MM.1S (cell line): Measurements from ENCODE around the gene MALRD1.

Source experiments
- DNase-seq: peaks from one replicate; pipeline ENCODE4 v3.0.0-alpha.2; 2015
- H2AFZ ChIP-seq: fragments of 300-600 bp; sonication (generic); 2 replicates; pipeline ENCODE4 v1.6.0; 2016; ENCODE audit warnings: antibody characterized with exemption, low read length
- H3F3A ChIP-seq: fragments of 300-600 bp; sonication (generic); 2 replicates; pipeline ENCODE4 v1.6.1; 2016; ENCODE audit warnings: mild to moderate bottlenecking, antibody characterized with exemption, low read length, moderate library complexity, mixed read lengths; ENCODE audit not compliant: insufficient read depth
- H3K27ac ChIP-seq: fragments of 300-600 bp; sonication (generic); 2 replicates; pipeline ENCODE4 v1.5.1; 2016; ENCODE audit warnings: mild to moderate bottlenecking, low read length
- H3K27me3 ChIP-seq: fragments of 300-600 bp; sonication (generic); replicated peaks from 2 replicates; pipeline ENCODE4 v1.6.0; 2016; ENCODE audit warnings: low read length; ENCODE audit not compliant: insufficient read depth
- H3K36me3 ChIP-seq: fragments of 300-600 bp; sonication (generic); replicated peaks from 2 replicates; pipeline ENCODE4 v1.6.1; 2016; ENCODE audit warnings: mild to moderate bottlenecking, low read length, mixed read lengths; ENCODE audit not compliant: insufficient read depth
- H3K4me1 ChIP-seq: fragments of 300-600 bp; sonication (generic); 2 replicates; pipeline ENCODE4 v1.6.1; 2016; ENCODE audit warnings: low read length, mixed read lengths
- H3K4me2 ChIP-seq: fragments of 300-600 bp; sonication (generic); 2 replicates; pipeline ENCODE4 v1.6.0; 2016; ENCODE audit warnings: low read depth, low read length
- H3K4me3 ChIP-seq: fragments of 300-600 bp; sonication (generic); 2 replicates; pipeline ENCODE4 v1.5.1; 2016; ENCODE audit warnings: low read length, mixed read lengths
- H3K79me2 ChIP-seq: fragments of 300-600 bp; sonication (generic); 2 replicates; pipeline ENCODE4 v1.6.1; 2016; ENCODE audit warnings: mixed run types, low read length, mixed read lengths
- H3K9ac ChIP-seq: fragments of 300-600 bp; sonication (generic); 2 replicates; pipeline ENCODE4 v1.6.1; 2016; ENCODE audit warnings: low read length, mixed read lengths
- H3K9me2 ChIP-seq: fragments of 300-600 bp; sonication (generic); replicated peaks from 2 replicates; pipeline ENCODE4 v1.6.1; 2016; ENCODE audit warnings: mild to moderate bottlenecking, low read length, mixed read lengths; ENCODE audit not compliant: insufficient read depth
- H3K9me3 ChIP-seq: fragments of 300-600 bp; sonication (generic); replicated peaks from 2 replicates; pipeline ENCODE4 v1.6.1; 2016; ENCODE audit warnings: mild to moderate bottlenecking, low read length, mixed read lengths; ENCODE audit not compliant: insufficient read depth
- H4K20me1 ChIP-seq: fragments of 300-600 bp; sonication (generic); 2 replicates; pipeline ENCODE4 v1.6.1; 2016; ENCODE audit warnings: mild to moderate bottlenecking, low read length, moderate library complexity, mixed read lengths; ENCODE audit not compliant: insufficient read depth
- EZH2 ChIP-seq: fragments of 300-600 bp; sonication (generic); optimal IDR thresholded peaks from 2 replicates; pipeline ENCODE3; 2017; ENCODE audit warnings: low read depth, mild to moderate bottlenecking, antibody characterized with exemption, low read length, mixed read lengths
- EZH2phosphoT487 ChIP-seq: fragments of 300-600 bp; sonication (generic); IDR thresholded peaks from 2 replicates; pipeline ENCODE4 v1.6.1; 2018; ENCODE audit warnings: antibody characterized with exemption, low read length
- TF ChIP-seq, protein P1 (sequence below): fragments of 300-600 bp; sonication (generic); IDR thresholded peaks from 2 replicates; pipeline ENCODE4 v1.5.1; 2016; ENCODE audit warnings: antibody characterized with exemption, low read length, mixed read lengths

The MALRD1 gene

DNA sequence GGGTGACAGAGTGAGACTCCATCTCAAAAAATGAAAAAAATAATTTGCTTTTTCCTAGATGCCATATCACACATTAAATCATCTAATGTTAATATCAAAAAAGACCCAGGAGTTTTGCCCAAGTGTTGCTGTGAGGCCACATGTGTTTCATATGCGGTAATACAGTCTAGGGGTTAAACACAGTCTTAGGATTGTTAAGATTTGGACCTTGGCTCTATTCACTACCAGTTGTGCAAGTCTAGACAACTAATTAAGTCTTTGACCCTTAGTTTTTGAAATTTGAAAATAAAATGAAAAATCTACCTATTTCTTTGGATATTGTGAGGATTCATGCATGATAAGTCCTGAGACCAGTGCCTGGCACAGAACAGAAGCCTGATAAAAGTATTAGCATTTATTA is 14.9 kb upstream of the MALRD1 start:
- H3K9ac ChIP-seq = no peak overlapping the region
- H3K9me2 ChIP-seq = no peaks in the 10 kb centered on the region
- no peaks in the 10 kb centered on the region for H3K36me3 ChIP-seq
- no peaks in the 10 kb centered on the region for H3K79me2 ChIP-seq
- H3K27me3 ChIP-seq = no peaks in the 10 kb centered on the region
- H2AFZ ChIP-seq = no peak overlapping the region
- no peak for DNase-seq
- no peaks in the 10 kb centered on the region for H4K20me1 ChIP-seq
- H3K4me2 ChIP-seq = no peak overlapping the region
- H3K4me1 ChIP-seq = no peaks in the 10 kb centered on the region
- H3K9me3 ChIP-seq = no peaks in the 10 kb centered on the region
- no peak overlapping the region for H3K27ac ChIP-seq
- no peaks in the 10 kb centered on the region for H3F3A ChIP-seq
- H3K4me3 ChIP-seq = no peak overlapping the region
- TF ChIP-seq EZH2 (no peak), EZH2phosphoT487 (no peak)
- TF ChIP-seq, protein P1, sequence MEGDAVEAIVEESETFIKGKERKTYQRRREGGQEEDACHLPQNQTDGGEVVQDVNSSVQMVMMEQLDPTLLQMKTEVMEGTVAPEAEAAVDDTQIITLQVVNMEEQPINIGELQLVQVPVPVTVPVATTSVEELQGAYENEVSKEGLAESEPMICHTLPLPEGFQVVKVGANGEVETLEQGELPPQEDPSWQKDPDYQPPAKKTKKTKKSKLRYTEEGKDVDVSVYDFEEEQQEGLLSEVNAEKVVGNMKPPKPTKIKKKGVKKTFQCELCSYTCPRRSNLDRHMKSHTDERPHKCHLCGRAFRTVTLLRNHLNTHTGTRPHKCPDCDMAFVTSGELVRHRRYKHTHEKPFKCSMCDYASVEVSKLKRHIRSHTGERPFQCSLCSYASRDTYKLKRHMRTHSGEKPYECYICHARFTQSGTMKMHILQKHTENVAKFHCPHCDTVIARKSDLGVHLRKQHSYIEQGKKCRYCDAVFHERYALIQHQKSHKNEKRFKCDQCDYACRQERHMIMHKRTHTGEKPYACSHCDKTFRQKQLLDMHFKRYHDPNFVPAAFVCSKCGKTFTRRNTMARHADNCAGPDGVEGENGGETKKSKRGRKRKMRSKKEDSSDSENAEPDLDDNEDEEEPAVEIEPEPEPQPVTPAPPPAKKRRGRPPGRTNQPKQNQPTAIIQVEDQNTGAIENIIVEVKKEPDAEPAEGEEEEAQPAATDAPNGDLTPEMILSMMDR = no peak

DNA sequence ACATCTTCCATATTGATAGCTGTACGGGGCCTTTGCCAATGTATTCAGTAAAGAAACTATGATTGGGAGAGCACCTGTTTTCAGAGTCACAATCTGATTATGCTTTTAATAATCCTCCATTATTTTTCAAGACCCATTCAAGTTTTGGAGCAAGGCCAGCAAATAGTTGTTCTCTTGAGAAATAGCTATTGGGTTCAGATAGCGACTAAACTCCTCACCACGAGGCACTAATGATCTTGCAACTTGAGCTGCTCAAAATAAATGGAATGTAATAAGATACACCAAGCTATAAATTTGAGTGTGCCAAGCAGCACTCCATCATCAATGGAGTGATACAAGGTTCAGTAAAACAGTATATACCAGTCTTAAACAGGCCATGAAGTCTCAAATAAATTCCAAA is 7.4 kb upstream of the MALRD1 start:
- H3K4me3 ChIP-seq = no peak overlapping the region
- no peaks in the 10 kb centered on the region for H3F3A ChIP-seq
- no peaks in the 10 kb centered on the region for H3K9me2 ChIP-seq
- H3K4me1 ChIP-seq = no peaks in the 10 kb centered on the region
- TF ChIP-seq, protein P1 = no peak
- TF ChIP-seq EZH2 (no peak), EZH2phosphoT487 (no peak)
- no peaks in the 10 kb centered on the region for H3K9me3 ChIP-seq
- H3K36me3 ChIP-seq = no peaks in the 10 kb centered on the region
- H3K27ac ChIP-seq = no peak overlapping the region
- no peaks in the 10 kb centered on the region for H3K27me3 ChIP-seq
- DNase-seq = no peak
- no peaks in the 10 kb centered on the region for H3K79me2 ChIP-seq
- H2AFZ ChIP-seq = no peak overlapping the region
- H4K20me1 ChIP-seq = no peaks in the 10 kb centered on the region
- H3K9ac ChIP-seq = no peak overlapping the region
- no peak overlapping the region for H3K4me2 ChIP-seq

DNA sequence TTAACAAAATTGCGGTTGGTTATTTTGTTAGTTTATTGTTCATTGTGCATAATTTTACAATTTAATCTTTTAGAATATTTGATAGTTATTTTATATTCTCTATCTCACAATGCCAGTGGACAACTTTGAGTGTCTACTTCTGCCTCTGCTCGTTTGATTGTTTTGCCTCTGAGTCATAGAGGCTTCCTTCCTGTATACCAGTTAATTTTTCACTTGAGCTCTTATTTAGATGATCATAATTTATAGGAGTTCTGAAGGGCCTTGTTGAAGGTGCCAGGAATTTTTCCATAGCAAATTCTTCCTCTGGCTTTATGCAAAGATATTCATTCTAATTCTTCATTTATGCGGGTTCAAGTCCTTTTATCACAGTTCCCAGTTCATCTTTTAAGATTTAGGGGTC is 5.2 kb upstream of the MALRD1 start:
- H3K4me1 ChIP-seq = no peaks in the 10 kb centered on the region
- no peaks in the 10 kb centered on the region for H3K27me3 ChIP-seq
- no peaks in the 10 kb centered on the region for H3K9me3 ChIP-seq
- H4K20me1 ChIP-seq = no peaks in the 10 kb centered on the region
- no peak overlapping the region for H3K4me2 ChIP-seq
- no peaks in the 10 kb centered on the region for H3K36me3 ChIP-seq
- no peak overlapping the region for H3K27ac ChIP-seq
- DNase-seq = no peak
- H3K9me2 ChIP-seq = no peaks in the 10 kb centered on the region
- no peak overlapping the region for H3K4me3 ChIP-seq
- no peak overlapping the region for H2AFZ ChIP-seq
- H3K9ac ChIP-seq = no peak overlapping the region
- no peaks in the 10 kb centered on the region for H3K79me2 ChIP-seq
- TF ChIP-seq EZH2 (no peak), EZH2phosphoT487 (no peak)
- TF ChIP-seq, protein P1 = no peak
- H3F3A ChIP-seq = no peaks in the 10 kb centered on the region
